HFF-Myc (cell line): ENCODE measurements around the gene TRMT10A.

ENCODE experiments used
- DNase-seq: peaks from one replicate; pipeline ENCODE4 v3.0.0-alpha.2; 2011; ENCODE audit warnings: low read depth; ENCODE audit errors: extremely low read depth
- H3K4me3 ChIP-seq: replicated peaks from 2 replicates; pipeline ENCODE4 v1.5.1; 2011; ENCODE audit warnings: low read depth, mild to moderate bottlenecking, control low read depth, low read length
- TF ChIP-seq, protein P1 (sequence below): IDR thresholded peaks from 2 replicates; pipeline ENCODE4 v1.5.1; 2012; ENCODE audit warnings: mild to moderate bottlenecking, low read depth, low read length, control low read depth; ENCODE audit errors: missing control alignments

The TRMT10A gene

DNA sequence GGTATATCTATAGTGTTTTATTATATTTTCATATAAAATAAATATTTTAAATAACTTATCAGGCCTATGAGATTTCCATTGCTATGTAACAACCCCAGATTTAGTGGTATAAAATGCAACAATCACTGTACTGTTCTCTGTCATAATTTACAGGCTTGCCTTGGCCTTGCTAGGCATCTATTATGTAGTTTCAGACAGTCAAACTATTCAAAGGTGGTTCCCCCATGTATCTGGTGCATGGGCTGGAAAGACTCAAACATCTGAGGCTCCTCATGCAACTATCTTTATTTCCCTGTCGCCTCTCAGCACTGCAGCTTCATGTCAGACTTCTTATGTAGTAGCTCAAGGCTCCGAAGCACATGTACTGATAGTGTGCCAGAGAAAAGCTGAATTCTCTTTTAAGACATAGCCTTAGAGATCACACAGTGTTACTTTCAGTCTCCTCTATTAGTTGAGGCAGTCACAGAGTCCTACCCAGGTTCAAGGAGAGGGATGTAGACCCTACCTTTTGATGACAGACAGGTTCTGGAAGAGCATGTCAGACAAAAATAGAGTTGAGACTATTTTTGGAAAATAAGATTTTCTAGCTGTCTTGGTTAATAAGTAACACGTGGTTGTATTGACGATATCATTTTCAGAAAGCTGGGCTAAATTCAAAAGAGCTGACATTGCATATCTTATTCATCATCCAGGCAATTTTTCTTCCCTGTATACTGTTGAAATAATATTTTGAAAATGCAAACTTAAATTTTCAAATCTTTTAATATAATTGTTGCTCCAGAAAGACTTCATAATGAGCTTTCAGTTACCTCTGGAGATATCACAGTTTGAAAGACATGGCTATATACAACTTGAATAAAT lies 30.2 kb upstream of the TRMT10A start:
- no peak for DNase-seq
- TF ChIP-seq, protein P1, sequence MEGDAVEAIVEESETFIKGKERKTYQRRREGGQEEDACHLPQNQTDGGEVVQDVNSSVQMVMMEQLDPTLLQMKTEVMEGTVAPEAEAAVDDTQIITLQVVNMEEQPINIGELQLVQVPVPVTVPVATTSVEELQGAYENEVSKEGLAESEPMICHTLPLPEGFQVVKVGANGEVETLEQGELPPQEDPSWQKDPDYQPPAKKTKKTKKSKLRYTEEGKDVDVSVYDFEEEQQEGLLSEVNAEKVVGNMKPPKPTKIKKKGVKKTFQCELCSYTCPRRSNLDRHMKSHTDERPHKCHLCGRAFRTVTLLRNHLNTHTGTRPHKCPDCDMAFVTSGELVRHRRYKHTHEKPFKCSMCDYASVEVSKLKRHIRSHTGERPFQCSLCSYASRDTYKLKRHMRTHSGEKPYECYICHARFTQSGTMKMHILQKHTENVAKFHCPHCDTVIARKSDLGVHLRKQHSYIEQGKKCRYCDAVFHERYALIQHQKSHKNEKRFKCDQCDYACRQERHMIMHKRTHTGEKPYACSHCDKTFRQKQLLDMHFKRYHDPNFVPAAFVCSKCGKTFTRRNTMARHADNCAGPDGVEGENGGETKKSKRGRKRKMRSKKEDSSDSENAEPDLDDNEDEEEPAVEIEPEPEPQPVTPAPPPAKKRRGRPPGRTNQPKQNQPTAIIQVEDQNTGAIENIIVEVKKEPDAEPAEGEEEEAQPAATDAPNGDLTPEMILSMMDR = no peak
- no peak overlapping the region for H3K4me3 ChIP-seq

DNA sequence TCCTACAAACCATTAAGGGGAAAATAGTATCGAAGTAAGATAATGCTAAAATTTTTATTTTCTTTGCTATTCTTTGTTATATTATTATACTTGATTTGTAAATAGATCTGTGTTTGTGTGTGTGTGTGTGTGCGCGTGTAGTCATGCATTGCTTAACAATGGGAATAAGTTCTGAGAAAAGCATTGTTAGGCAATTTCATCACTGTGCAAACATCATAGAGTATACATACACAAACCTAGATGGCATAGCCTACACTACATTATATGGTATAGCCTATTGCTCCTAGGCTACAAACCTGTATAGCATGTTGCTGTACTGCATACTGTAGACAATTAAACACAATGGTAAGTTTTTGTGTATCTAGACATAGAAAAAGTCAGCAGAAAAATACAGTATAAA lies 27.9 kb upstream of the TRMT10A start:
- TF ChIP-seq, protein P1 = no peak
- no peak for DNase-seq
- H3K4me3 ChIP-seq = no peak overlapping the region

DNA sequence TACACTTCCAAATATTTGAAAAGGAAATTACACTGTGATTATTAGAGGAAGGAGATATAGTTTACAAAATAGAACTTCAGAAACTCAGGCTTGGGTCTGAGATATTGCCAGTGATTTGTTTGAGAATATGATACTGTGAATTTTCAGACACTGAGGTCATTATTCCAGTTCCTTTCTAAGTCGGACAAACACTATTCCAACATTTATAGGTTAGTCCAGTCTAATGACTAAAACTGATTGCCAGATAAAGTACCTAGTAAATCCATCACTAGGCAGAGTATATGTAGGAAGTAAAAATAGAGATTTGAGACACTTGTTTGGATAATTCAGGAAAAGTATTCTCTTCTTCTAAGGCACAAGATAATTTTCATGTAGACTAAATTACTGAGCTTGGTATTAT lies 24.0 kb upstream of the TRMT10A start:
- no peak for DNase-seq
- TF ChIP-seq, protein P1 = no peak
- no peak overlapping the region for H3K4me3 ChIP-seq

DNA sequence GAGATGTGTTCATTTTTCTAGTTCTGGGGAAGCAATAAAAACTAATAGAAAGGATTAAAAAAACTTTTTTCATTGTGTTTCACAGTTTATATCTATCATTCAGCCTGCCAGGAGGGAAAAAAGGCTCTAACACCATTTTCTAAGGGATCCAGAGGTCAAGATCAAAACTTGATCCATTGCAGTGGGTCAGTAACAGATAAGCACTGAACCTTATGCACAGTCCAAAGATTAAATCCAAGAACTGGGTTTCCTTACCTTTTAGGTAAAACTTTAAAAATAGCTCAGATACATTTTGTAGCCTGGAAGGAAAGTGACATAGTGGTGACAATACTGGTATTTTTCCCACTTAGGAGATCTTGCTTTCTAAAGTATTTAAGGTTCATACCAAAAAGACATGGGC lies 23.5 kb upstream of the TRMT10A start:
- TF ChIP-seq, protein P1 = no peak
- H3K4me3 ChIP-seq = no peak overlapping the region
- DNase-seq = no peak

DNA sequence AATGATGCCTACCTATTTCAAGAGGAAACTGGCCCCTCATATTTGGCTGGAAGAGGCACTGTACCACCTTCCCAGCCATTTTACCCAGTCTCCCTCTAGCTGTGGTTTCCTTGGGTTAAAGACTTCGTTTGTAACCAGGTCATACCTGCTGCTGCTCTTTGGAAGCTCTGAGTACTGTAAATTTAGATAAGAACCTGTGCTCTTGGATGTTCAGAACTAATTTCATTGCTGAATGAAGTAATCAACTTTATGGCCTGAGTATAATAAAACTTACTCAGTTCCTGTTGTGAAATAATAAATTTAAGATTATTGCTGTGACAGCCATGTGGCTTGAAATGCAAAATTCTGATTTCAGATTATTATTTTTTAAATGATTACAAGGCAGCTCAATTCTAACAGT lies 23.0 kb upstream of the TRMT10A start:
- no peak for DNase-seq
- TF ChIP-seq, protein P1 = no peak
- no peak overlapping the region for H3K4me3 ChIP-seq

DNA sequence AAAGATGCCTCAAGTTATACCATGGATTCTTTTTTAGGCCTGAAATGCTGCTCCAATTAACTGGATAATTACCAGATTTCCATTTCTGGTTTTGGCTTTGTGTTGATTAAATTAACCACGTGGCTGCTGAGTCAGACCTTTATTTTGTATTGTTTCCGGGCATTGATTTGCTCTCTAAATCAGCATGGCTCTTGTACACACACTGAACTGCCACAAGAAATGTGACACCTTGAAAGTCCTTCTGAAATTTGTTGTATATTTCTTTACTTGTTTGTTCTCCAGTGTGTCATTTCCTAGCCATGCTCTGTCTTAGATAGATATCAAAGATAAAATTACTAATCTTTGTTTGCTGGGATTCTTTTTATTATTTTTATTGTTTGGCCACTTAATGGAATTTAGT lies 22.5 kb upstream of the TRMT10A start:
- DNase-seq = no peak
- H3K4me3 ChIP-seq = no peak overlapping the region
- TF ChIP-seq, protein P1 = no peak
